Ovary (tissue), 3 donors: ENCODE data around the gene LSM14A.

ENCODE experiments used
- EP300 ChIP-seq: sonication (generic); formaldehyde crosslinking; IDR thresholded peaks from one replicate; pipeline ENCODE4 v1.6.1; 2017; ENCODE audit warnings: antibody characterized with exemption
- POLR2A ChIP-seq: fragments of 450-650 bp; IDR thresholded peaks from one replicate; pipeline ENCODE4 v1.6.1; 2017; ENCODE audit warnings: antibody characterized with exemption, mild to moderate bottlenecking, moderate library complexity
- TF ChIP-seq, protein P1 (sequence below), 3 donors: fragments of 450-650 bp in 2 of 3; fragments of 200-600 bp in 1 of 3; IDR thresholded peaks; one replicate each; pipeline versions ENCODE4 v1.5.1 to v1.8.0; 2016 to 2022; ENCODE audit warnings: antibody characterized with exemption in 3 of 3, mild to moderate bottlenecking in 1 of 3
- donor health status: DM: no; HTN: no; CAD: no.

DNA sequence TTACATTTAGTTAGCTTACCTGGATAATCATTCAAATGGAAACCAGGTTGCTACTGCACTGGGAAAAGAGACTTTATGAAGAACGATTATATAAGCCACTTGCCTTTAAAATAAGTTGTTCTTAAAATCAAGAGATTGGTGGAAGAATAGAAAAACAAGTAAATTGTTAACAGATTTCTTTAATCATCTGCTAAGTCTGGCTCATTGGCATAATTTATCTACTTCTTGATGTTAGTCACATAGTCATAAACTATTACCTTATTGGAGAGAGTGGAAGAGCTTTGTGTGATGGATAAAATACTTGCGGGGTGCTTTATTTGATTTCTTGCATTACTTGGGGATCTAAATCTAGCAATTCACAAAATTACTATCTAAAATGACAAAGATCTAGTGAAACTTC is 6.8 kb downstream of the LSM14A start:
- no peak for TF ChIP-seq POLR2A
- no peak for TF ChIP-seq EP300
- TF ChIP-seq, protein P1, sequence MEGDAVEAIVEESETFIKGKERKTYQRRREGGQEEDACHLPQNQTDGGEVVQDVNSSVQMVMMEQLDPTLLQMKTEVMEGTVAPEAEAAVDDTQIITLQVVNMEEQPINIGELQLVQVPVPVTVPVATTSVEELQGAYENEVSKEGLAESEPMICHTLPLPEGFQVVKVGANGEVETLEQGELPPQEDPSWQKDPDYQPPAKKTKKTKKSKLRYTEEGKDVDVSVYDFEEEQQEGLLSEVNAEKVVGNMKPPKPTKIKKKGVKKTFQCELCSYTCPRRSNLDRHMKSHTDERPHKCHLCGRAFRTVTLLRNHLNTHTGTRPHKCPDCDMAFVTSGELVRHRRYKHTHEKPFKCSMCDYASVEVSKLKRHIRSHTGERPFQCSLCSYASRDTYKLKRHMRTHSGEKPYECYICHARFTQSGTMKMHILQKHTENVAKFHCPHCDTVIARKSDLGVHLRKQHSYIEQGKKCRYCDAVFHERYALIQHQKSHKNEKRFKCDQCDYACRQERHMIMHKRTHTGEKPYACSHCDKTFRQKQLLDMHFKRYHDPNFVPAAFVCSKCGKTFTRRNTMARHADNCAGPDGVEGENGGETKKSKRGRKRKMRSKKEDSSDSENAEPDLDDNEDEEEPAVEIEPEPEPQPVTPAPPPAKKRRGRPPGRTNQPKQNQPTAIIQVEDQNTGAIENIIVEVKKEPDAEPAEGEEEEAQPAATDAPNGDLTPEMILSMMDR (IDR thresholded peaks at IDR 0.05): no peak
